ENCODE data around the gene PRKAR1B.

PRKAR1B gene

GRCh38 chr7:569996-570800, 156.9 kb downstream of the PRKAR1B start:
- DNase-seq, result no peak

GRCh38 chr7:569071-569855, 157.8 kb downstream of the PRKAR1B start:
- DNase-seq, result no peak

- DNase-seq, result peak; percentile 22
These were observed 158.8 kb downstream of the PRKAR1B start for GRCh38 chr7:568031-568951.

GRCh38 chr7:567305-567883, 159.7 kb downstream of the PRKAR1B start:
- no peak for DNase-seq

GRCh38 chr7:566100-566499, 161.0 kb downstream of the PRKAR1B start:
- no peak for DNase-seq

- no peak for DNase-seq
These were observed 162.8 kb downstream of the PRKAR1B start for GRCh38 chr7:564176-564865.

- DNase-seq, result no peak
These were observed 163.4 kb downstream of the PRKAR1B start for GRCh38 chr7:563629-564170.

- no peak for DNase-seq
These were observed 164.1 kb downstream of the PRKAR1B start for GRCh38 chr7:562789-563628.

GRCh38 chr7:562374-562675, 164.8 kb downstream of the PRKAR1B start:
- DNase-seq, result no peak

- no peak for DNase-seq
These were observed 165.3 kb downstream of the PRKAR1B start for GRCh38 chr7:561631-562373.

GRCh38 chr7:560966-561630, 166.0 kb downstream of the PRKAR1B start:
- DNase-seq, result no peak

GRCh38 chr7:559396-559705, 167.7 kb downstream of the PRKAR1B start:
- DNase-seq, result no peak

- DNase-seq, result no peak
These were observed 169.6 kb downstream of the PRKAR1B start for GRCh38 chr7:557558-557881.

GRCh38 chr7:556837-557557, 170.1 kb downstream of the PRKAR1B start:
- no peak for DNase-seq

- DNase-seq, result no peak
These were observed 170.7 kb downstream of the PRKAR1B start for GRCh38 chr7:556291-556826.

- no peak for DNase-seq
These were observed 171.4 kb downstream of the PRKAR1B start for GRCh38 chr7:555551-556160.

- no peak for DNase-seq
These were observed 173.4 kb downstream of the PRKAR1B start for GRCh38 chr7:553636-554111.

All from fibroblast of skin of back (primary cell).